SK-N-SH treated with all-trans-retinoic acid at 6 μM for 48 hours (cell line): ENCODE measurements around the gene SLC16A10.

ENCODE experiments used
- ATAC-seq: fragments of 200-7000 bp; cut with Tn5 transposase; 3 replicates; pipeline ENCODE4 v1.9.1; 2020; ENCODE audit warnings: mild to moderate bottlenecking, moderate library complexity
- ARNTL ChIP-seq: fragments of 450-650 bp; formaldehyde crosslinking; IDR thresholded peaks from 2 replicates; pipeline ENCODE4 v1.5.0; 2020; ENCODE audit warnings: low read depth, mild to moderate bottlenecking, moderate library complexity, borderline replicate concordance
- BACH2 ChIP-seq: fragments of 250-450 bp; sonication (Bioruptor Pico); IDR thresholded peaks from 2 replicates; pipeline ENCODE4 v1.9.0; 2021; ENCODE audit warnings: mild to moderate bottlenecking, borderline replicate concordance
- CSDC2 ChIP-seq: fragments of 250-450 bp; sonication (Bioruptor Pico); IDR thresholded peaks from 2 replicates; pipeline ENCODE4 v1.5.0; 2020; ENCODE audit warnings: mild to moderate bottlenecking, moderate library complexity
- ESRRG ChIP-seq: fragments of 250-450 bp; sonication (Bioruptor Pico); IDR thresholded peaks from 2 replicates; pipeline ENCODE4 v1.6.1; 2021; ENCODE audit warnings: mild to moderate bottlenecking
- GLIS3 ChIP-seq: fragments of 250-450 bp; sonication (Bioruptor Pico); IDR thresholded peaks from 2 replicates; pipeline ENCODE4 v1.5.0; 2020; ENCODE audit warnings: mild to moderate bottlenecking, moderate library complexity
- ISL1 ChIP-seq: fragments of 250-450 bp; sonication (Bioruptor Pico); IDR thresholded peaks from 2 replicates; pipeline ENCODE4 v2.1.2; 2022; ENCODE audit warnings: mild to moderate bottlenecking, moderate library complexity
- OSR1 ChIP-seq: fragments of 250-450 bp; sonication (Bioruptor Pico); IDR thresholded peaks from 2 replicates; pipeline ENCODE4 v1.8.0; 2022; ENCODE audit warnings: moderate library complexity, mild to moderate bottlenecking, inconsistent platforms
- PPARA ChIP-seq: fragments of 250-450 bp; sonication (Bioruptor Pico); IDR thresholded peaks from 2 replicates; pipeline ENCODE4 v1.5.0; 2020; ENCODE audit warnings: mild to moderate bottlenecking, borderline replicate concordance
- RARB ChIP-seq: fragments of 250-450 bp; sonication (Bioruptor Pico); IDR thresholded peaks from 2 replicates; pipeline ENCODE4 v1.8.0; 2021; ENCODE audit warnings: mild to moderate bottlenecking, moderate library complexity
- SNAI2 ChIP-seq: fragments of 250-450 bp; sonication (Bioruptor Pico); IDR thresholded peaks from 2 replicates; pipeline ENCODE4 v1.5.0; 2020; ENCODE audit warnings: mild to moderate bottlenecking, moderate library complexity
- TCF4 ChIP-seq: fragments of 250-450 bp; sonication (Bioruptor Pico); IDR thresholded peaks from 2 replicates; pipeline ENCODE4 v1.8.0; 2021; ENCODE audit warnings: mild to moderate bottlenecking, moderate library complexity, borderline replicate concordance
- TOX ChIP-seq: fragments of 250-450 bp; sonication (Bioruptor Pico); IDR thresholded peaks from 2 replicates; pipeline ENCODE4 v1.8.0; 2021; ENCODE audit warnings: mild to moderate bottlenecking, moderate library complexity, borderline replicate concordance
- ZC3H10 ChIP-seq: fragments of 250-450 bp; sonication (Bioruptor Pico); IDR thresholded peaks from 2 replicates; pipeline ENCODE4 v1.5.1; 2021; ENCODE audit warnings: mild to moderate bottlenecking, moderate library complexity
- ZFP3 ChIP-seq: fragments of 250-450 bp; sonication (Bioruptor Pico); IDR thresholded peaks from 2 replicates; pipeline ENCODE4 v1.5.0; 2020; ENCODE audit warnings: mild to moderate bottlenecking, moderate library complexity
- ZFP30 ChIP-seq: fragments of 450-650 bp; formaldehyde crosslinking; IDR thresholded peaks from 2 replicates; pipeline ENCODE4 v1.5.0; 2022; ENCODE audit warnings: mild to moderate bottlenecking, moderate library complexity
- ZNF565 ChIP-seq: fragments of 450-650 bp; formaldehyde crosslinking; conservative IDR thresholded peaks from 2 replicates; pipeline ENCODE4 v1.5.0; 2020; ENCODE audit warnings: low read depth, mild to moderate bottlenecking, moderate library complexity
- ZNF70 ChIP-seq: fragments of 450-650 bp; formaldehyde crosslinking; IDR thresholded peaks from 2 replicates; pipeline ENCODE4 v1.5.0; 2020; ENCODE audit warnings: mild to moderate bottlenecking, moderate library complexity
- ZNF8 ChIP-seq: fragments of 450-650 bp; formaldehyde crosslinking; IDR thresholded peaks from 2 replicates; pipeline ENCODE4 v1.5.0; 2020; ENCODE audit warnings: mild to moderate bottlenecking, moderate library complexity
- TF ChIP-seq, protein P1 (sequence below): fragments of 250-450 bp; sonication (Bioruptor Pico); IDR thresholded peaks from 2 replicates; pipeline ENCODE4 v1.5.1; 2021; ENCODE audit warnings: mild to moderate bottlenecking, moderate library complexity
- TF ChIP-seq, protein P2 (sequence below): fragments of 250-450 bp; sonication (Bioruptor Pico); IDR thresholded peaks from 2 replicates; pipeline ENCODE4 v1.5.1; 2020; ENCODE audit warnings: low read depth, mild to moderate bottlenecking, moderate library complexity
- TF ChIP-seq, protein P3 (sequence below): fragments of 250-450 bp; sonication (Bioruptor Pico); IDR thresholded peaks from 2 replicates; pipeline ENCODE4 v1.8.0; 2021; ENCODE audit warnings: low read depth, mild to moderate bottlenecking, moderate library complexity, borderline replicate concordance
- TF ChIP-seq, protein P4 (sequence below): fragments of 250-450 bp; sonication (Bioruptor Pico); IDR thresholded peaks from 2 replicates; pipeline ENCODE4 v1.8.0; 2020; ENCODE audit warnings: mild to moderate bottlenecking, moderate library complexity, borderline replicate concordance
- TF ChIP-seq, protein P5 (sequence below): fragments of 250-450 bp; sonication (Bioruptor Pico); IDR thresholded peaks from 2 replicates; pipeline ENCODE4 v1.5.0; 2020; ENCODE audit warnings: mild to moderate bottlenecking, moderate library complexity

The SLC16A10 gene

DNA sequence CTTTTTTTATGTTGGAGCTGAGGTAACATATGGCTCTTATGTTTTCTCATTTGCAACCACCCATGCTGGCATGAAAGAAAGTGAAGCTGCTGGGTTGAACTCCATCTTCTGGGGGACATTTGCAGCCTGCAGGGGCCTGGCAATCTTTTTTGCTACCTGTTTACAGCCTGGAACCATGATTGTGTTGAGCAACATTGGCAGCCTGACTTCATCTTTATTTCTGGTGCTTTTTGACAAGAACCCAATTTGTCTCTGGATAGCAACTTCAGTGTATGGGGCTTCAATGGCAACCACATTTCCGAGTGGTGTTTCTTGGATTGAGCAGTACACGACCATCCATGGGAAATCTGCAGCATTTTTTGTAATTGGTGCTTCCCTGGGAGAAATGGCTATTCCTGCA, 179.0 kb downstream of the SLC16A10 start:
- no peak for ATAC-seq
- TF ChIP-seq ZFP30 (CRISPR knock-in tag): no peak
- TF ChIP-seq RARB (CRISPR knock-in tag): no peak
- TF ChIP-seq OSR1 (CRISPR knock-in tag): no peak
- no peak for TF ChIP-seq ARNTL
- TF ChIP-seq ZFP3 (CRISPR knock-in tag): no peak
- TF ChIP-seq TCF4 (CRISPR knock-in tag): no peak
- no peak for TF ChIP-seq BACH2 (CRISPR knock-in tag)
- TF ChIP-seq SNAI2 (CRISPR knock-in tag): no peak
- TF ChIP-seq CSDC2: no peak
- TF ChIP-seq ISL1: no peak
- TF ChIP-seq, protein P1, sequence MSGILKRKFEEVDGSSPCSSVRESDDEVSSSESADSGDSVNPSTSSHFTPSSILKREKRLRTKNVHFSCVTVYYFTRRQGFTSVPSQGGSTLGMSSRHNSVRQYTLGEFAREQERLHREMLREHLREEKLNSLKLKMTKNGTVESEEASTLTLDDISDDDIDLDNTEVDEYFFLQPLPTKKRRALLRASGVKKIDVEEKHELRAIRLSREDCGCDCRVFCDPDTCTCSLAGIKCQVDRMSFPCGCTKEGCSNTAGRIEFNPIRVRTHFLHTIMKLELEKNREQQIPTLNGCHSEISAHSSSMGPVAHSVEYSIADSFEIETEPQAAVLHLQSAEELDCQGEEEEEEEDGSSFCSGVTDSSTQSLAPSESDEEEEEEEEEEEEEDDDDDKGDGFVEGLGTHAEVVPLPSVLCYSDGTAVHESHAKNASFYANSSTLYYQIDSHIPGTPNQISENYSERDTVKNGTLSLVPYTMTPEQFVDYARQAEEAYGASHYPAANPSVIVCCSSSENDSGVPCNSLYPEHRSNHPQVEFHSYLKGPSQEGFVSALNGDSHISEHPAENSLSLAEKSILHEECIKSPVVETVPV: no peak
- TF ChIP-seq GLIS3 (CRISPR knock-in tag): no peak
- no peak for TF ChIP-seq ESRRG (CRISPR knock-in tag)
- TF ChIP-seq PPARA (CRISPR knock-in tag): no peak
- TF ChIP-seq ZNF565: no peak
- TF ChIP-seq, protein P2, sequence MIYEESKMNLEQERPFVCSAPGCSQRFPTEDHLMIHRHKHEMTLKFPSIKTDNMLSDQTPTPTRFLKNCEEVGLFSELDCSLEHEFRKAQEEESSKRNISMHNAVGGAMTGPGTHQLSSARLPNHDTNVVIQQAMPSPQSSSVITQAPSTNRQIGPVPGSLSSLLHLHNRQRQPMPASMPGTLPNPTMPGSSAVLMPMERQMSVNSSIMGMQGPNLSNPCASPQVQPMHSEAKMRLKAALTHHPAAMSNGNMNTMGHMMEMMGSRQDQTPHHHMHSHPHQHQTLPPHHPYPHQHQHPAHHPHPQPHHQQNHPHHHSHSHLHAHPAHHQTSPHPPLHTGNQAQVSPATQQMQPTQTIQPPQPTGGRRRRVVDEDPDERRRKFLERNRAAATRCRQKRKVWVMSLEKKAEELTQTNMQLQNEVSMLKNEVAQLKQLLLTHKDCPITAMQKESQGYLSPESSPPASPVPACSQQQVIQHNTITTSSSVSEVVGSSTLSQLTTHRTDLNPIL (CRISPR knock-in tag): no peak
- TF ChIP-seq ZC3H10: no peak

DNA sequence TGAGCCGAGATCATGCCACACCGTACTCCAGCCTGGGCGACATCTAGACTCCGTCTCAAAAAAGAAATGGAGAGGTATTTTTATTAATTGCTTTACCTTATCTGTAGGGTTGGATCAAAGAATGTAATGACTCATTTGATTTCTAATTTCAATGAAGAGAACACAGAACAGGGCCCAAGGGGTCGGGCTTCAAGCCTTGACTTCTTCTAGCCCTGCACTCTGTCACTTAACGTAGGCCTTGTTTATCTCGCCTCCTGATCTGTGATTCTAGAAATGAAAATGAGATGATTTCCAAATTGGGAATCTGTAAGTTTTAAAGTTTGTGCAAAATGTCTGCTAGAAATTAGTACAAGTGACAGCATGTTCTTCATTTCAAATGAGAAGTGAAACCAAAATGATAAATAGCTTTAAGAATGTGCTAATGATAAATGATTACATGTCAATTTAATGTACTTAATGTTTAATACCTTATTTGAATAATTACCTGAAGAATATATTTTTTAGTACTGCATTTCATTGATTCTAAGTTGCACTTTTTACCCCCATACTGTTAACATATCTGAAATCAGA, 180.5 kb downstream of the SLC16A10 start:
- ATAC-seq: peak; percentile 11; the same call in 1 of the 3 replicates
- TF ChIP-seq ARNTL: no peak
- 0 out of 2 replicates have a peak, but pooled peaks have one; percentile 15 for TF ChIP-seq ISL1

DNA sequence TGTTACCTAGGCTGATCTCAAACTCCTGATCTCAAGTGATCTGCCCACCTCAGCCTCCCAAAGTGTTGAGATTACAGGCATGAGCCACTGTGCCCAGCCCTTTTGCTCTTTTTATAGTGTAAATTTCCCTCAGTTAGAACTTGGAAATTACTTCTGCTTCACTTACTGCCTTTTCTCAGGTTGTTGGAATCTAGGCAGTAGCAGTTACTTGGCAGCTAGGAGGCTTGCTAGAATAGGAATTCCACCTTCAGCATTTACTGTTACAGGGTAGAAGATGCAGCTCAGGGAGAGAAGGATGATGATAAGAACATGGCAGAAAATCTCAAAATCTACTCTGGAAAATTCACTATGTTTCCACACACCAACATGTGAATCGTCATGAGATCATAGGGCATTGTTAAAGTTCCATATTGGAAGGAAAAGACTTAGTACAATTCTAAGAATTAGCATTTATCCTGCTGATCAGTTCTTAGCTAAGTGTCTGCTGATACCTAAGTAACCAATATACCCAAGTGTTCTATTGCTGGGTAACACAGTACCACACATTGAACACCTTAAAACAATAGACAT, 182.2 kb downstream of the SLC16A10 start:
- TF ChIP-seq BACH2 (CRISPR knock-in tag) (no peak), GLIS3 (CRISPR knock-in tag) (no peak), RARB (CRISPR knock-in tag) (no peak), ESRRG (CRISPR knock-in tag) (no peak), CSDC2 (no peak), ZC3H10 (no peak), OSR1 (CRISPR knock-in tag) (no peak), ZNF565 (no peak), ZNF70 (no peak), ISL1 (no peak), ZFP30 (CRISPR knock-in tag) (no peak), ARNTL (no peak), TCF4 (CRISPR knock-in tag) (no peak), TOX (CRISPR knock-in tag) (no peak), ZNF8 (CRISPR knock-in tag) (no peak), SNAI2 (CRISPR knock-in tag) (no peak)
- TF ChIP-seq, protein P3, sequence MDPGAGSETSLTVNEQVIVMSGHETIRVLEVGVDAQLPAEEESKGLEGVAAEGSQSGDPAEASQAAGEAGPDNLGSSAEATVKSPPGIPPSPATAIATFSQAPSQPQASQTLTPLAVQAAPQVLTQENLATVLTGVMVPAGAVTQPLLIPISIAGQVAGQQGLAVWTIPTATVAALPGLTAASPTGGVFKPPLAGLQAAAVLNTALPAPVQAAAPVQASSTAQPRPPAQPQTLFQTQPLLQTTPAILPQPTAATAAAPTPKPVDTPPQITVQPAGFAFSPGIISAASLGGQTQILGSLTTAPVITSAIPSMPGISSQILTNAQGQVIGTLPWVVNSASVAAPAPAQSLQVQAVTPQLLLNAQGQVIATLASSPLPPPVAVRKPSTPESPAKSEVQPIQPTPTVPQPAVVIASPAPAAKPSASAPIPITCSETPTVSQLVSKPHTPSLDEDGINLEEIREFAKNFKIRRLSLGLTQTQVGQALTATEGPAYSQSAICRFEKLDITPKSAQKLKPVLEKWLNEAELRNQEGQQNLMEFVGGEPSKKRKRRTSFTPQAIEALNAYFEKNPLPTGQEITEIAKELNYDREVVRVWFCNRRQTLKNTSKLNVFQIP (CRISPR knock-in tag): no peak
- TF ChIP-seq, protein P4, sequence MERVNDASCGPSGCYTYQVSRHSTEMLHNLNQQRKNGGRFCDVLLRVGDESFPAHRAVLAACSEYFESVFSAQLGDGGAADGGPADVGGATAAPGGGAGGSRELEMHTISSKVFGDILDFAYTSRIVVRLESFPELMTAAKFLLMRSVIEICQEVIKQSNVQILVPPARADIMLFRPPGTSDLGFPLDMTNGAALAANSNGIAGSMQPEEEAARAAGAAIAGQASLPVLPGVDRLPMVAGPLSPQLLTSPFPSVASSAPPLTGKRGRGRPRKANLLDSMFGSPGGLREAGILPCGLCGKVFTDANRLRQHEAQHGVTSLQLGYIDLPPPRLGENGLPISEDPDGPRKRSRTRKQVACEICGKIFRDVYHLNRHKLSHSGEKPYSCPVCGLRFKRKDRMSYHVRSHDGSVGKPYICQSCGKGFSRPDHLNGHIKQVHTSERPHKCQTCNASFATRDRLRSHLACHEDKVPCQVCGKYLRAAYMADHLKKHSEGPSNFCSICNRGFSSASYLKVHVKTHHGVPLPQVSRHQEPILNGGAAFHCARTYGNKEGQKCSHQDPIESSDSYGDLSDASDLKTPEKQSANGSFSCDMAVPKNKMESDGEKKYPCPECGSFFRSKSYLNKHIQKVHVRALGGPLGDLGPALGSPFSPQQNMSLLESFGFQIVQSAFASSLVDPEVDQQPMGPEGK (CRISPR knock-in tag): no peak
- TF ChIP-seq, protein P5, sequence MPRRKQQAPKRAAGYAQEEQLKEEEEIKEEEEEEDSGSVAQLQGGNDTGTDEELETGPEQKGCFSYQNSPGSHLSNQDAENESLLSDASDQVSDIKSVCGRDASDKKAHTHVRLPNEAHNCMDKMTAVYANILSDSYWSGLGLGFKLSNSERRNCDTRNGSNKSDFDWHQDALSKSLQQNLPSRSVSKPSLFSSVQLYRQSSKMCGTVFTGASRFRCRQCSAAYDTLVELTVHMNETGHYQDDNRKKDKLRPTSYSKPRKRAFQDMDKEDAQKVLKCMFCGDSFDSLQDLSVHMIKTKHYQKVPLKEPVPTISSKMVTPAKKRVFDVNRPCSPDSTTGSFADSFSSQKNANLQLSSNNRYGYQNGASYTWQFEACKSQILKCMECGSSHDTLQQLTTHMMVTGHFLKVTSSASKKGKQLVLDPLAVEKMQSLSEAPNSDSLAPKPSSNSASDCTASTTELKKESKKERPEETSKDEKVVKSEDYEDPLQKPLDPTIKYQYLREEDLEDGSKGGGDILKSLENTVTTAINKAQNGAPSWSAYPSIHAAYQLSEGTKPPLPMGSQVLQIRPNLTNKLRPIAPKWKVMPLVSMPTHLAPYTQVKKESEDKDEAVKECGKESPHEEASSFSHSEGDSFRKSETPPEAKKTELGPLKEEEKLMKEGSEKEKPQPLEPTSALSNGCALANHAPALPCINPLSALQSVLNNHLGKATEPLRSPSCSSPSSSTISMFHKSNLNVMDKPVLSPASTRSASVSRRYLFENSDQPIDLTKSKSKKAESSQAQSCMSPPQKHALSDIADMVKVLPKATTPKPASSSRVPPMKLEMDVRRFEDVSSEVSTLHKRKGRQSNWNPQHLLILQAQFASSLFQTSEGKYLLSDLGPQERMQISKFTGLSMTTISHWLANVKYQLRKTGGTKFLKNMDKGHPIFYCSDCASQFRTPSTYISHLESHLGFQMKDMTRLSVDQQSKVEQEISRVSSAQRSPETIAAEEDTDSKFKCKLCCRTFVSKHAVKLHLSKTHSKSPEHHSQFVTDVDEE (CRISPR knock-in tag): no peak
- TF ChIP-seq, protein P1: no peak
- no peak for ATAC-seq
